HEK293 (cell line): Measurements from ENCODE around the gene PIK3C2G.

ENCODE experiments used
- CTCF ChIA-PET: fragments of 350-600 bp; formaldehyde crosslinking; extraction: SDS; loops from one replicate; lab custom pipeline; 2021; ENCODE audit warnings: antibody characterized with exemption; lab: Yijun Ruan, JAX
- POLR2A ChIA-PET: fragments of 300-600 bp; formaldehyde crosslinking; extraction: SDS; loops from one replicate; lab custom pipeline; 2020; ENCODE audit warnings: antibody characterized with exemption, inconsistent platforms; lab: Yijun Ruan, JAX
- H3K27ac ChIP-seq: fragments of 200-500 bp; sonication (Bioruptor generic); 2 replicates; pipeline ENCODE4 v1.5.1; 2014; ENCODE audit warnings: low read depth, low read length, control low read depth, inconsistent platforms; ENCODE audit errors: extremely low read depth
- H3K36me3 ChIP-seq, 2 experiments: fragments of 200-500 bp in 1 of 2; sonication (Bioruptor generic) in 1 of 2; 1 replicate in 1 of 2; 2 replicates in 1 of 2; pipeline ENCODE4 v1.5.1; 2014 to 2017; ENCODE audit warnings: inconsistent platforms in 2 of 2, low read length in 2 of 2; ENCODE audit not compliant: control insufficient read depth in 2 of 2, insufficient read depth in 1 of 2
- H3K4me1 ChIP-seq: fragments of 200-500 bp; sonication (Bioruptor generic); 2 replicates; pipeline ENCODE4 v1.5.1; 2014; ENCODE audit warnings: mild to moderate bottlenecking, low read length, inconsistent platforms; ENCODE audit not compliant: control insufficient read depth, insufficient read depth
- H3K4me3 ChIP-seq: 2 replicates; pipeline ENCODE4 v1.5.1; 2011; ENCODE audit warnings: low read depth, mild to moderate bottlenecking, control low read depth, low read length, moderate library complexity
- H3K9me3 ChIP-seq: fragments of 200-500 bp; sonication (Bioruptor generic); 2 replicates; pipeline ENCODE4 v1.5.1; 2014; ENCODE audit warnings: low read depth, low read length, inconsistent platforms; ENCODE audit not compliant: control insufficient read depth, insufficient read depth
- FEZF1 ChIP-seq: fragments of 450-650 bp; formaldehyde crosslinking; IDR thresholded peaks from 2 replicates; pipeline ENCODE4 v1.5.1; 2016; ENCODE audit warnings: missing biosample characterization, missing genetic modification characterization
- GLI4 ChIP-seq: fragments of 450-650 bp; formaldehyde crosslinking; IDR thresholded peaks from 2 replicates; pipeline ENCODE4 v1.5.1; 2016; ENCODE audit warnings: missing biosample characterization, missing genetic modification characterization
- HOXC10 ChIP-seq: sonication (generic); formaldehyde crosslinking; IDR thresholded peaks from 2 replicates; pipeline ENCODE4 v1.8.1; 2023; ENCODE audit warnings: mild to moderate bottlenecking, missing genetic modification reagents
- INSM2 ChIP-seq: fragments of 450-650 bp; formaldehyde crosslinking; IDR thresholded peaks from 2 replicates; pipeline ENCODE4 v1.5.1; 2016; ENCODE audit warnings: missing biosample characterization, missing genetic modification characterization
- PATZ1 ChIP-seq: fragments of 450-650 bp; formaldehyde crosslinking; IDR thresholded peaks from 2 replicates; pipeline ENCODE4 v1.5.1; 2016; ENCODE audit warnings: missing biosample characterization, missing genetic modification characterization
- RBAK ChIP-seq: fragments of 450-650 bp; formaldehyde crosslinking; IDR thresholded peaks from 2 replicates; pipeline ENCODE4 v1.5.1; 2016; ENCODE audit warnings: missing biosample characterization, missing genetic modification characterization
- TSHZ1 ChIP-seq: fragments of 450-650 bp; formaldehyde crosslinking; IDR thresholded peaks from 2 replicates; pipeline ENCODE4 v1.5.1; 2016; ENCODE audit warnings: missing biosample characterization, missing genetic modification characterization, borderline replicate concordance
- ZNF155 ChIP-seq: fragments of 450-650 bp; formaldehyde crosslinking; IDR thresholded peaks from 2 replicates; pipeline ENCODE4 v1.5.1; 2016; ENCODE audit warnings: missing biosample characterization, missing genetic modification characterization
- ZNF169 ChIP-seq: fragments of 450-650 bp; formaldehyde crosslinking; IDR thresholded peaks from 2 replicates; pipeline ENCODE4 v1.5.1; 2016; ENCODE audit warnings: missing biosample characterization, missing genetic modification characterization
- ZNF24 ChIP-seq: fragments of 450-650 bp; formaldehyde crosslinking; IDR thresholded peaks from 2 replicates; pipeline ENCODE4 v1.5.1; 2016; ENCODE audit warnings: missing biosample characterization, missing genetic modification characterization
- ZNF26 ChIP-seq: fragments of 450-650 bp; formaldehyde crosslinking; IDR thresholded peaks from 2 replicates; pipeline ENCODE4 v1.5.1; 2016; ENCODE audit warnings: missing biosample characterization, missing genetic modification characterization
- ZNF335 ChIP-seq: fragments of 450-650 bp; formaldehyde crosslinking; conservative IDR thresholded peaks from 2 replicates; pipeline ENCODE4 v1.5.1; 2016; ENCODE audit warnings: missing biosample characterization, missing genetic modification characterization
- ZNF404 ChIP-seq: fragments of 450-650 bp; formaldehyde crosslinking; IDR thresholded peaks from 2 replicates; pipeline ENCODE4 v1.5.1; 2017; ENCODE audit warnings: missing biosample characterization, missing genetic modification characterization
- ZNF433 ChIP-seq: fragments of 450-650 bp; formaldehyde crosslinking; IDR thresholded peaks from 2 replicates; pipeline ENCODE4 v1.5.1; 2016; ENCODE audit warnings: missing biosample characterization, missing genetic modification characterization, low read depth
- ZNF48 ChIP-seq: fragments of 450-650 bp; formaldehyde crosslinking; IDR thresholded peaks from 2 replicates; pipeline ENCODE4 v1.5.1; 2016; ENCODE audit warnings: missing biosample characterization, missing genetic modification characterization
- ZNF514 ChIP-seq: fragments of 450-650 bp; formaldehyde crosslinking; IDR thresholded peaks from 2 replicates; pipeline ENCODE4 v1.5.1; 2016; ENCODE audit warnings: missing biosample characterization, missing genetic modification characterization
- ZNF549 ChIP-seq: fragments of 450-650 bp; IDR thresholded peaks from 2 replicates; pipeline ENCODE4 v1.5.1; 2018; ENCODE audit warnings: missing biosample characterization, missing genetic modification characterization, mild to moderate bottlenecking, inconsistent platforms, moderate library complexity
- ZNF658 ChIP-seq: fragments of 450-650 bp; formaldehyde crosslinking; IDR thresholded peaks from 2 replicates; pipeline ENCODE4; 2016; ENCODE audit warnings: missing biosample characterization, missing genetic modification characterization
- ZNF677 ChIP-seq: fragments of 450-650 bp; IDR thresholded peaks from 2 replicates; pipeline ENCODE4 v1.5.0; 2018; ENCODE audit warnings: missing biosample characterization, mild to moderate bottlenecking, missing genetic modification characterization, moderate library complexity
- ZNF76 ChIP-seq: fragments of 450-650 bp; formaldehyde crosslinking; IDR thresholded peaks from 2 replicates; pipeline ENCODE4; 2016; ENCODE audit warnings: low read depth, missing biosample characterization, missing genetic modification characterization, borderline replicate concordance
- ZSCAN4 ChIP-seq: fragments of 450-650 bp; formaldehyde crosslinking; IDR thresholded peaks from 2 replicates; pipeline ENCODE4 v1.5.1; 2017; ENCODE audit warnings: missing biosample characterization, missing genetic modification characterization

PIK3C2G gene

GRCh38 chr12:18327036-18327435 is 65.7 kb downstream of the PIK3C2G start (continued):
- no peak for TF ChIP-seq ZNF76 (tag by site-specific recombination)

- CTCF ChIA-PET, result interaction anchor here (0.6 to 4.2 kb wide), 2 partner anchors 13 to 724 kb away, joined by 3 to 25 read pairs; no protein-coding TSS in a partner anchor
- no peaks in the 10 kb centered on the region for H3K4me1 ChIP-seq
- H3K4me3 ChIP-seq, result no peak overlapping the region
- POLR2A ChIA-PET, result no interaction called here
- no peak for TF ChIP-seq PATZ1 (tag by site-specific recombination)
- no peaks in the 10 kb centered on the region for H3K9me3 ChIP-seq
- H3K36me3 ChIP-seq, result no peaks in the 10 kb centered on the region
- H3K27ac ChIP-seq, result no peak overlapping the region
These were observed 70.9 kb downstream of the PIK3C2G start for GRCh38 chr12:18332173-18332572.

- H3K4me3 ChIP-seq, result no peak overlapping the region
- ChIA-PET POLR2A (no interaction called here), CTCF (no interaction called here)
- no peaks in the 10 kb centered on the region for H3K9me3 ChIP-seq
- H3K36me3 ChIP-seq, result no peaks in the 10 kb centered on the region
- TF ChIP-seq INSM2 (tag by site-specific recombination) (no peak), ZNF24 (tag by site-specific recombination) (no peak), ZNF48 (tag by site-specific recombination) (no peak), ZNF404 (tag by site-specific recombination) (no peak), ZNF658 (tag by site-specific recombination) (no peak), GLI4 (no peak), ZNF76 (tag by site-specific recombination) (no peak), ZNF155 (no peak), ZNF335 (tag by site-specific recombination) (no peak), ZNF433 (tag by site-specific recombination) (no peak), FEZF1 (tag by site-specific recombination) (no peak), ZSCAN4 (tag by site-specific recombination) (no peak), ZNF549 (no peak), ZNF26 (tag by site-specific recombination) (no peak), HOXC10 (CRISPR knock-in tag) (no peak), RBAK (tag by site-specific recombination) (no peak), ZNF514 (tag by site-specific recombination) (no peak), TSHZ1 (tag by site-specific recombination) (no peak), ZNF677 (tag by site-specific recombination) (no peak), ZNF169 (no peak)
- H3K27ac ChIP-seq, result no peak overlapping the region
- H3K4me1 ChIP-seq, result no peaks in the 10 kb centered on the region
These were observed 78.3 kb downstream of the PIK3C2G start for GRCh38 chr12:18339633-18340032.
